Activated CD4-positive, alpha-beta T cell treated with anti-CD3 and anti-CD28 coated beads for 1 hour (primary cell): ENCODE measurements around the gene RABGGTA.
A peak's percentile ranks its signal among the peaks of the same experiment; 100 is the strongest.

Experiments used
- DNase-seq: peaks from one replicate; pipeline ENCODE4 v3.0.0-alpha.2; 2020

Gene RABGGTA

DNA sequence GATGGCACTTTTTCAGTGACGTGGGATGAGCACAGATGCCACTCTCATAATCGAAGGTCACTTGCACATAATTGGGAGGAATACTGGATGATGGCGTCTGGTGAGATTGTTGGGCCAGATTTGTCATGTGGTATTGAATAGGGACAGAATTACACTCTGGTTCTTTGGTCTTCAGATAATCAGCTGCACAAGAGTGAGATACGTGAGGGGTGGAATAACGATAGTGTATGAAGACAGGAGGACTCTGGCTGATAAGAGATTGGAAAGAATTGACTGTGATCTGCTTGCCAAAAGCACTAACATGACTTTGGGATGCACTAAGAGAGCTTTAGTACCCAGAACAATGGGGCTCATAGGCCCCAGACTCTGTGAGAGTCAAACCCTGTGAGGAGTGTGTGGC, 7.0 kb upstream of the RABGGTA start:
- no peak for DNase-seq

DNA sequence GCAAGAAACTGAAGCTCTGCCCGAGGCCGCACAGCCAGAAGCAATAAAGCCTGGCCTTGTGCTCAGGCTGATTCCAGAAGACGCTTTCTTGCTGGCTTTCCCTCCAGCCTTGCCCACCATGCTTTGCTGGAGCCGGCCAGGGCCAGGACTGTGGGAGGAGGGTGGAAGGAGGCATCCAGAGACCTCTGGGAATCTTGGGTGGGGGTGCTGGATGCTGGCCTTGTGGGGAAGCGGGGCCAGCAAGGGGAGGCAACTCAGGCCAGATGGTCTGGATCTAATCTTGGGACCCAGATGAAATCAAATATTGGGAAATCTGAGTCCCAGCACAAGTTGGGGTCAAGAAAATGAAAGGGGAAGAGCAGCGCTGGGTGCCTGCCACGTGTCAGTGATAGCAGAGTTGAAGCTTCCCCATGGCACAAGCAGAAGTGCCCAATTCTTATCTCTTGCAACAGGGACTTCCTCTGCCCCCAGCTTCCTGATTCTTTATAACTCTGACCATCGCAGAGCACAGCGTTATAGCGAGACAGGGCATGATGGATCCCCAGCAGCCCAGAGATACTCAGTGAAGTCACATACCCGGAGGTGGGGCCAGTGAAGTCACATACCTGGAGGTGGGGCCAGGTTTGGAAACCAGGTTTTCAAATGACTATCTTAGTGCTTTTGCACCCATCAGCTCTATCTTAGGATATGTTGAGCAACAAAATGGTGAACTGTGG, 6.4 kb upstream of the RABGGTA start:
- DNase-seq, result no peak

DNA sequence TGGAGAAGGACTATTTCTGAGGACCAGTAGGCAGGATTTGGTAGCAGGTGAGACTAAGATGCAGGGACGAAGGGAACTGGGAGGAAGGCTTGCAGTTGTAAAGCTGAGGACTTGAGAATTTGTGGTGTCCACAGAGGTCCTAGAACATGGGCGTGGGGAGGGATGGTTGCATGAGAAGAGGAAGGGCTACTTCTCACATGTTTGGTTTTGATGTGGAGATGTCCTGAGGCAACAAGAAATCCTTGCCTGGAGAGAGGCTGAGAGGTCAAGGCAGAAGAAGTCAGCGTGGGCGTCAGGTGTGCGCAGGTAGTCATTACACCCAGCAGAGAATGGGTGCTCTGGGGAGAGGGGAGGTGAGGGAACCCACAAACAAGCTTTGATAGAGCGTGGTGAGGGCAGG, 5.7 kb upstream of the RABGGTA start:
- no peak for DNase-seq

DNA sequence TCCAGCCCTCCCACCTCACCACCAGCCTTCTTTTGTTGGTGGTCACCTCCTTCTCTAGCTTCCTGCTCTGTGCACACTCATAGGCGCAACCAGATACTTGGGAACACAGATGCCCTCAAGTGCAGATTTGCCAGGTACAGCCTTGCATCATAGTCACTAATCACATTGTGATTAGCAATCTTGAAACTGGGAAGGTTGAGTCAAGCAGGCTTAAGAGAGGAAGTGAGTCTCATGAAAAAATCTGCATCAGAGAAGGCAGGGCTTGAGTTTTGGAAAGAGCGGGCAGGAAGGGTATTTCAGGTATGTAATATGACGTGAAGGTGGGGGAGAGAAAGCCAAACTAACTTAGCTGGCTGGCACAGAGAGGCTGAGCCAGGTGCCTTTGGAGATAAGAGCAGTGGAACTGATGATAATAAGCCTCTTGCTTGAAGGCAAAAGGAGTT, 2.7 kb upstream of the RABGGTA start:
- DNase-seq, result peak; percentile 27

DNA sequence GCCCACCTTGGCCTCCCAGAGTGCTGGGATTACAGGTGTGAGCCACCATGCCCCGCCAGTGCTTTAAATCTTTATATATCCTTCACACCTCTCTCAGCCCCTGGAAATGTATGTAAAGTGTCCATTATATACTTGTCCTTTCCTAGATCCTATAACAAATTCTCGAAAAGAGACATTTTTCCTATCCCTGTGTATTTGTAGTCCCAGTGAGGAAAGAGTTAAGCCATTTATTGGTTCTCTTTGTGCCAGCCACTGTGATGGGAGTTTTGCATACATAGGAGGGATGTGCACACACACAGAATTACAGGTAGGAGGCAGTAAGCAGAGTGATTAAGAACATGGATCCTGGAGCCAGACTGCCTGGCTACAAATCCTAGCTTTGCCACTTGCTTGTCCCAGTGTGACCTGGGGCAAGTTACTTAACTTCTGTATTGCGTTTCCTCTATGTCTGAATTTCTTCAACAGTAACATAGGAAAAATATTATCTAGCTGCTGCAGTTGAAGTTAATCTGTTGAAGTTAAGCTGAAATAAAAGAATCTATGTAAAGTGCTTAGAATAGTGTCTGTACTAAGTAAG, 2.1 kb upstream of the RABGGTA start:
- DNase-seq, result no peak

DNA sequence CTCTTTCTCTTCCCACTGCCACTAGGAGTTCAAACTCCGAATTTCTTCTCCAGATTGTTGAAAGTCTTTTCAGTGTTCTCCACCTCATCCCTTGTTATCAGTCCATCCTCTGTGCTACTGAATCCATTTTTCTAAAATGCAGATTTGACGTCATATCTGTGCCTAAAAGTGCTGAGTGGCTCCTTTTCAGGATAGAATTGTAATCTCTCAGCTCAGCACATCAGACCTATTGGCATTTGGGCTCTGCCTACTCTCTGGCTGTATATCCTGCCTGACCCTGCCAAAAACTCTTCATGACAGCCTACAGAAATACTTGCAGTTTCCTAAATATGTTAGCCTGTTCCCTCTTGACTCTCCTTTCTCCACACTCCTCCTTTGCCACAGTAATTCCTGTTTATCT, 1.1 kb upstream of the RABGGTA start:
- no peak for DNase-seq

DNA sequence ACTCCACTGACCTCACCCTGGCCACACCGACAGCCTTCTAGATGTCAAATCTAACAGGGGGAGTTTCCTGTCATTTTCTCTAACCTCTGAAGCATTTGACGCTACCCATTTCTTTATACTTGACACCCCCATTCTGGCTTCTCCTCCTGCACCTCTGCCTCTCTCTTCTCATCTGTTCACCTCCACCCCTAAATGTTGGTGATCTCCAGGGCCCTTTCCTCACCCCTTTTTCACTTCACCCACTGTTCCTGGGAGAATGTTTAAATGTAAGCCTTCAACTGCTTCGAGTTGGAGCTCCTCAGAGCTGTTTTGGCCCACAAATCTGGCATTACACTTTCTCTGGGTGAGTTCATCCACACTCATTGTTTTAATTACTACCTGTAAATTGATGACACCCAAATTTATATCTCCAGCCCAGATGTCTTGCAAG, 452 bp upstream of the RABGGTA start:
- no peak for DNase-seq

DNA sequence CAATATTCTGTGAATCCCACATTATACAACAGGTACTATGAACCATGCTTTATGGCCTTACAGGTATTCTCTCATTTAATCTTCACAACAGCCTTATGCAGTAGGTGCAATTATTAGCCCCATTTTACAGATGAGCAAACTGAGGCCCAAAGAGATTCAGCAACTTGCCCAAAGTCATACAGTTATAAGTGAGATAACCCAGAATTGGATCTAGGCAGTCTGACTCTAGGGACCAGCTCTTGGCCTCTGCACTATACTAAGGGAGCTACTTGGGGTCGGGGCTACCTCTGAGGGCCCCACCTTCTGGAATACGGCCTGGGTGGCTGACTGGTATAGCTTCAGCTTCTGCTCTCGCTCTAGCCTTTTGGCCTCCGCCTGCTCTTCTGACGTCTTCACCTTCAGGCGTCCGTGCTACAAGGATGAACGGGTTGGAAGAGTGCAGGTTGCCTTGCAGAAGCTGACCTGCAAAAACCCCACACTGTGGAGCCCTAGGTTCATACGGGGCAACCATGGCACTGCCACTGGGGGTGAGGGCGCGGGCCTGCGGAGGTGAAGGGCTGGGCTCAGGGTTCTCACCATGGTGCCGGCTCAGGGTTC, 762 bp downstream of the RABGGTA start:
- no peak for DNase-seq

DNA sequence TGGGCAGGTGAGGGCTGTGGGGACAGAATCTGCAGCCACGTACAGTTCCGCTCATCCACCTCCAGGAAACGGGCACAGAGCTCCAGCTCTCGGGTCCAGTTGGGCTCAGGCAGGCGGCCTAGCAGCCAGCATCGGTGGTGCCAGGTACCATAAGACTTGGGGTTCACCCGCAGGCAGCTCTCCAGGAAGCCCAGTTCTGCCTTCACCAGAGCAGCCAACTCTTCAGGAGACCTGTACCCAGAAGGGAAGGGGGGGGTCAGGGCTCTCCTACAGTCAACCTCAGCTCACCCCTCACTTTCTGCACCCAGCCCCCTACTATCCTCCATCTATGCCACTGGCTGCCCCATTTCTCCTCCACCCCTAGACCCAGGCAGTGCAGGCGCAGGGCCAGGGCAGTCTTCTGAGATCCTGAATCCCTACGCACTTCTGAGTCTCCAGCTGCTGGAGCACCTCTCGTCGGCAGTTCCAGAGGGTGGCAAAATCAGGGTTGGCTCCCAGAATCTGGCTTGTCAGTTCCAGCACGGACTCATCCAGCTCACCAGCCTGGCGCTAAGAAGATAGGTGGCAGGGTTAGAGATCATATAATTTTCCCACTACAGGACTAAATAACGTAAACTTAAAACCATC, 1.4 kb downstream of the RABGGTA start:
- DNase-seq, result no peak

DNA sequence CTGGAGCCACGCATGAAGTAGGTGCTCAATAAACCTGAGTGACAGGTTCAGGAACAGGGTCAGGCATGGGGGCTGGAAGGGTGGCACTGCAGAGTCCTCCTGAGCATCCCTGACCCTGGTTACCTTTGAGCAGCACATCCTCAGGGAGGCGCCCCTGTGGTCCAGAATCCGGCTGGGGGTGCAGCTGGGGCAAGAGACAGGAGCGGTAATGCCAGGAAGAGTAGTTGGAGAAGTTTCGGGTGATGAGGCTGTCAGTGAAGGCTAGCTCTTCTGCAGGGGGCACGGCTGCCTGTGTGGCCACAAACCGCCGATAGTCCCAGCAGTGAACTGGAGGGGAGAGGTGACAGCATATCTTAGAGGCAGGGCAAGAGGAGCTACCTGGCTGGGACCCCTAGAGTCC, 2.0 kb downstream of the RABGGTA start:
- DNase-seq, result no peak

DNA sequence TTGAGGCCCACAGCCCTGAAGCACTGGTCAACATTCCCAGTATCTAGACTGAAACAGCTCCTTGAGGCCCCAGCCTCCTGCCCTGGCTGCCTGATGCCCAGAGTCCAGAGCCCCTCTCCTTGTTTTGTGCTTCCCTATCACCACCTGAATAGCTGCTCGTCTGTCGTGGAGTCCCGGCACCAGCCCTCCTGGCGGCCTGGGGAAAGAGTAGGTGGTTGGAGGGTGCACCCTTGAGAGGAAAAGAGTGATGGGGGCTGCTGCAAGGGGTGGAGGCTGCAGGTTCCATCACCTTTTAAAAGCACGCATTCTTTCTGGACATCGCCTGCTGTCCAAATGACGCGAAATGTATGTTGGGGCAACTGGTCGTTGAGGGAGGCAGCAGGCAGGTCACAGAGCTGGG, 3.2 kb downstream of the RABGGTA start:
- DNase-seq, result no peak

DNA sequence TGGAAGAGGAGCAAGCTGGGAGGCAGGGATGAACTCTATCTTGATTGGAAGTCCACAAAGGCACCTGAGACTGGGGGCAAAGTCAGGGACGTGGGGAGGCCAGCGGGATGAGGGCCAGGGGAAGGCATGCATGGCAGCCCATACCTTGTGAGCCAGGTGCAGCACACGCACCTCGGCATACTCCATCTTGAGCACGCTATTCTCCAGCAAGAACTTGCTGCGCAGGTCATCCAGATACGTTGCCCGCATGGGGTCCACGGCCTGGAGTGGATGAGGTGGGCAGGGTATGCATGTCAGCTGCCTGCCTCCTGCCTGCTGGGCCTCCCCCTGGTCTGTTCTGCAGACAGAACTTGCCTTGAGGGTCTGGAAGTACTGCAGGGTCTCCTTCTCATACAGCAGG, 3.9 kb downstream of the RABGGTA start:
- DNase-seq, result no peak

DNA sequence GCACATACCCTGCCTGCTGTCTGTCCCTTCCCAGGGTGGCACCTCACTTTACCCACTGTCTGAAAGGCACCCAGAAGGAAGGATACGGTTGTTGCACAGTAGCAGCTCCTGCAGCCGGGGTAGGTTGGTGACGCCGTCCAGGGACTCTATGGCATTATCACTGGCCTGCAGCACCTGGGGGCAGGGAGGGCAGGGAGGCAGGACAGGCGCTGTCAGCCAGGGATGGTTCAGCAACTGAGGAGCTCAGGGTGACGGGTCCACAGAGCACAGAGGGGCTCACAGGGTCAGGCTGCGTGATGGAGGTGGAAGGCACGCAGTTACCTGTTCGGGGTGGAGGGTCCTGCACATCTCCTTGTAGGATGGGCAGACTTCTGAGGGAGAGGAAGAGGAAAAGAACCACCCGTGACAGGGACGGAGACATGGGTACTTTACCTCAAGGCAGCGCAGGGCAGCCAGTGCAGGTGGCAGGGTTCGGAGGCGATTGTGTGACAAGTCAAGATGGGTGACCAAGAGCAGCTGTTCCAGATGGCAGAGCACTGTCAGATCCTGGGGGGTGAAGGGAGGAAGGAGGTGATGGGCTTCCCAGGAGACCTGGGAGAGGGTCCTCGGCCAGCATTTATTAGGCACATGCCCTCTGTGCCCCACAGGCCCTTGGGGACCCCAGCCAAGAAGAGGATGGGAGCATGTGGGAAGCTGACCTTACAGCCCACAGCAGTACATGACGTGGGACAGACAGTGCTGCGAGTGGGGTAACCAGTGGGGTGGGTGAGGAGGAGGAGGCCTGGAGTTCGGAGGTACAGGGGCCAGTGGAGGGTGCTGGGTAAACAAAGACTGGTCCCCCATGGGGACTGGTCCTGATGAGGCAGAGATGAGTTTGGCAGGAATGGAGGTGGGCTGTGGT, 4.8 kb downstream of the RABGGTA start:
- no peak for DNase-seq

DNA sequence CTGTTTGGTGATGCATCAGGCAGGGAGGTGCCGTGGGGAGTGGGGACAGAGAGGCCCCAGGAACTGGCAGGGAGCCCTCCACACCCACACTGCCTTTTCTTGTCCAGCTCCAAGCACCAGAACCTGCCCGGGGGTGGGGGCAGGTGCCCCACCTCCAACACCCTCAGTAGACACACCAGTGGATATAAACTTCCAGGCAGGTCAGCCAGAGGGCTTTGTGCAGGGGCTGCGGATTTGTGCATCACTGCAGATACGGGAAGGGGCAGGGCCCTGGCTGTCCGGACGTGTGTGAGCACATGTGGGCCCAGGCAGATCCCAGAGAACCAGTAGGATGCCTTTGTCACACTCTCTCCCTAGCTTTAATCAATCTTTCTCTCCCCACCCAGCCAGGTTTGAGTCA, 7.1 kb downstream of the RABGGTA start:
- DNase-seq, result no peak

DNA sequence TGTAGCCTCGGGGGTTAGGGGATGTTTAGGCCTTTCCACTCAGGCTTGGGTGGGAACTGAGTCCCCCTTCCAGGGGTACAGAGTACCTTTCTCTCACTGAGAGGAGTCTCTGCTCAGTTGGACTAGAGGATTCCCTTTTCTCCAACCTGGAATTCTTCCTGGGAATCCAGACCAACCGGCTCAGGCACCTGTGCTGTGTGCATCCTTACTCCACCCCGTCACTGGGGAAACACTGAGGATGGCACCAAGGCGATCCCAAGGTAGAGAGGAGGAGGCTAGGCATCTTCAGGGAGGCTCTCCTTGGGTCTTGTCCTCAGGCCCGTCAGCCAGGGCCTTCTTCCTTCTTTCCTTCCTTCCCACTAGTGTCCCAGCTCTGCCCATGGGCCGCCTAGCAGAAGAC, 7.5 kb downstream of the RABGGTA start:
- no peak for DNase-seq

DNA sequence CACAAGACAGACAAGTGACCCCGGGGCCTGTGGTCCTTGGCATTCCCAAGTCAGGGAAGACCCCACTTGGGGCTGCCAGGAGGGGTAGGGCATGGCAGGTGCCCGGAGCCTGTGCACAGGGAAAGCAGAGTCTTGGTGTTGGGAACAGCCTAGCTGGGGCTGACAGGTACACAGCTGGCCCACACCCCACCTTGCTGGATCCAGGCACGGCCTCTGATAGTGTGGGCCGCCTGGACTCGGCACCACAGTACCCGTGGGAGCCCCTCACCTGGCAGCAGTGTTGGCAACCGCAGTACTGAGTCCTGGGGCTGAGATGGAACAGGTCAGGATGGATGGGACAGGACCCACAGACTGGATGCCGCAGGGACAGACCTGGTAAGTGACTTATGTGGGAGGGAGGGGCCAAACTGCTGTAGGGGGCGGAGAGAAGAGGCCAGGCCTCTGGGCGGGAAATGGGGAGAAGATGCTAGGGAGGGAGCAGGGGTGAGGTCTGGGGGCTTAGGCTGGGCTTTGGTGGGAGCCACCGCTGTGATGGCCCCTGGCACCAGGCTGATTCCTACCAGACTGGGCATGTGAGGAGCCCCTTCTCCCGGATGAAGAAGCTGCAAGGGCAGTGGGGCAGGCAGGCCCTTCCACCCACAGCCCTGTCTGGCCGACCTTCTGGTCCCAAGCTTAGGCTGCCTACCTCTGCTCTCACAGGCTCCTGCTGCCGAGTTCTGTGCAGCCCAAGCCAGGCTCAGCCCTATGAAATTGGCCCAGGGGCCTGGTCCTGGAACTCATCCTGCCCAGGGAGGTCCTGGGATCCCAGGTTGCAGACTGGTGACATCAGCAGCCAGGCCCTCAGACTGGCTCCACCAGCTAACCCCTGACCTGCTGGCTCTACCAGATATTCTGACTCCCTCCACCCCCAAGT, 8.3 kb downstream of the RABGGTA start, which contains the start of gene TGM1:
Gene TGM1, minus strand, starts transcription at position 357 of the 913 bp plus-strand sequence. CDS start 825 bp downstream, outside the sequence.
- DNase-seq, result no peak

DNA sequence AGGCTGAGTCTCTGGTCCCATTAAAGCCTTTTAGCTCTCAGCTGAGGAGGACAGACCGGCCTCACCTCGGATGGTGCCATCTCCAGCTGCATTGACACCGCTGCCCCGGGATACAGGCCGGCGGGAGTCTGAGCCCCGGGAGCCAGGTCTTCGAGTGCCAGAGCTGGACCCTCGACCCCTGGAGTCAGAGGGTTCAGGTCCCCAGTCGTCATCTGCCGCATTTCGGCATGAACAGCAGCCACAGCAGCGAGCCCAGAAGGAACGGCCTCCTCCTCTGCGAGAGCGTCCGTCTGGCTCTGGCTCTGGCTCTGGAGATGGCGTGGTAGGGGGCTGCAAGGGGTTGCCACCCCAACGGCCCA, 9.4 kb downstream of the RABGGTA start:
- no peak for DNase-seq

DNA sequence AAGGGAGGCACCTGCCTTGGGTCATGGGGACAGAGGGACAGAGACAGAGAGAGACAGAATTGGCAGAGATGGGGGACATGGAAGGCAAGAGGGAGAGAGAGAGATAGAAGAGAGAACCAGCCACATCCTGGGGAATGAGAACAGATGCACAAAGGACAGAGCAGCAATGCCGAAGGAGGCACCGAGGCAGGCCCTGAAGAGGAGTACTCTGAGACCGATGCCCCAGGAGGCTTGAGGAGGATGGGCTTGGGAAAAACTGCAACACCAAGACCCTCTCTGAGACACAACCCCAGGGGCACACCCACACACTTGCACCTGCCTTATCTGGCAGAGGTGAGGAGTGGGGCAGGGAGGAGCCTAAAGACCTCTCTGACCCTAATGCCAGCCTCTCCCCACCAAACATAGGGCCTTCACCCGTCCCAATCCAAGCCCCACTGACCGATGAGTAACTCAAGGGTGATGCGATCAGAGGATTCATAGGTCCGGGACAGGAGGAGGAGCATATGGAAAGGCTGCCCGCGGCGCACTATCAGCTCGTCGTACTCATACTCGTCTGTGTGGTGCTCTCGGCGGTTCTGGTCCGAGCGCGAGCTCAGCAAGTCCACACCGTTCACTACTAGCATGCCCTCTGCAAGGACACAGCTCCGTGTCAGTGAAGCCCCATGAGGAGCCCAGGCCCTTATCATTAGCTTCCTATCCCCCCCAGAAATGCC, 10.0 kb downstream of the RABGGTA start:
- DNase-seq, result no peak

DNA sequence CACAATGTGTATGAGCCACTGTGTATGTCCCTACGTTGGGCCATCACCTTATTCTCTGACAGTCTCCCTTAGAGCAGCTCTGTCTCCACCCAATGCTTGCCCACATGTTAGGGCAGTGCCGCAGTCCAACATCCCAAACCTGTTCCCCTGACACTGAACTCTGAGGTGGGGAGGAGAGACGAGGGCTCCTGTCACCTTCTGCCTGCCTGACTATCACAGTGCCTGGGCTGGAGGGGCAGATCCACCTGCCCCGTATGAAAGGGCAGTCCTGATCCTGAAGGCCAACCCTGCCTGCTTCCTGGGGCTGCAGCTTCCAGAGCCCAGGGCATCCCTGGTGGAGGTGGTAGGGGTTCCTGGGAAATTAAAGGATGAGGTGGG, 10.6 kb downstream of the RABGGTA start:
- DNase-seq, result no peak

DNA sequence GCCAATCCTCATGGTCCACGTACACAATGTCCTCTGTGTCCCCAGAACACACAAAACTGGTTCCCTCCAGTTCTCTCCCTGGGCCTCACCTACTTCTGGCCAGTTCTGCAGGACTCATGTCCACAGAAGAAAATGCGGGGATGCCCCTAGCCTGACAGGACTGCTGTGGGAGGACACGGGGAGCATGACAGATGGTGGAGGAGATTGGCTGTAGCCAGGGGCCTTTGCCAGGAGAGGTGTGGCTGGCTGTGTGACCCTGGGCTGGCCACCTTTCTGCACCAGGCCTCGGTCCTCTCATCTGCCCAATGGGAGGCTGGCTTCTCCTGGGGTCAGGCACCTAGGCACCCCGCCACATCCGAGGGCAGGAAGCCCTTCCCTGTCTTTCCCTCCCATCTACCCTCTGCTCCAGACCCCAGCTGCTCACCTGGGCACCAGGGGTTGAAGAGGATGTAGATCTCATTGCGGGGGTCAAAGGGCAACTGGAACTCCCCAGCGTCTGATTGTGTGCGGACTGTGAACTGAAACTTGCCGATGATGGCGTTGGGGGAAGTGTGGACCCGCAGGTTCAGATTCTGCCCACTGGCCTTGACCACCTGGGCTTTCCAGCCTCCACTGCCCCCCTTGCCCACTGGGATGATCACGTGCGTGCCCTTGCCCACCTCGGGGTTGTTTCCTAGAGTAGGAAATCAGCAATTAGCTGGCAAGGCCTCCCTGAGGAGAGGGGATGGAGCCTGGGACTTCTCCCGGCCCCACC, 11.2 kb downstream of the RABGGTA start:
- no peak for DNase-seq
